NCI-H460 (cell line): ENCODE measurements around the gene GGT5. TPM values are rescaled to one million over a fixed set of nuclear protein-coding genes. Genes with fewer than 3 reads are reported as not detected.
A peak's percentile ranks its signal among the peaks of the same experiment; 100 is the strongest.
"Not testable (repeated sequence)": the region's sequence is repeated elsewhere in the genome, so short reads cannot be mapped to it uniquely, and the experiment has no call there.

ENCODE experiments used
- DNase-seq: peaks from one replicate; pipeline ENCODE4 v3.0.0-alpha.2; 2016; ENCODE audit warnings: low read depth; ENCODE audit errors: extremely low read depth
- polyA plus RNA-seq: library from polyadenylated mRNA; depleted of rRNA; stranded (reverse); fragments of >200 nt; gene quantifications from 2 replicates; pipeline ENCODE4 v1.2.3, GENCODE V29; 2014; cell fraction: nucleus; rRNA removed
- total RNA-seq: library from RNA; depleted of rRNA; stranded (reverse); fragments of >200 nt; shearing (Covaris generic); gene quantifications from 2 replicates; pipeline ENCODE4 v1.2.3, GENCODE V29; 2014; rRNA removed

GGT5 gene, protein sequence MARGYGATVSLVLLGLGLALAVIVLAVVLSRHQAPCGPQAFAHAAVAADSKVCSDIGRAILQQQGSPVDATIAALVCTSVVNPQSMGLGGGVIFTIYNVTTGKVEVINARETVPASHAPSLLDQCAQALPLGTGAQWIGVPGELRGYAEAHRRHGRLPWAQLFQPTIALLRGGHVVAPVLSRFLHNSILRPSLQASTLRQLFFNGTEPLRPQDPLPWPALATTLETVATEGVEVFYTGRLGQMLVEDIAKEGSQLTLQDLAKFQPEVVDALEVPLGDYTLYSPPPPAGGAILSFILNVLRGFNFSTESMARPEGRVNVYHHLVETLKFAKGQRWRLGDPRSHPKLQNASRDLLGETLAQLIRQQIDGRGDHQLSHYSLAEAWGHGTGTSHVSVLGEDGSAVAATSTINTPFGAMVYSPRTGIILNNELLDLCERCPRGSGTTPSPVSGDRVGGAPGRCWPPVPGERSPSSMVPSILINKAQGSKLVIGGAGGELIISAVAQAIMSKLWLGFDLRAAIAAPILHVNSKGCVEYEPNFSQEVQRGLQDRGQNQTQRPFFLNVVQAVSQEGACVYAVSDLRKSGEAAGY
- total RNA-seq = not detected in 2 replicates
- polyA plus RNA-seq = not detected in 2 replicates

DNA sequence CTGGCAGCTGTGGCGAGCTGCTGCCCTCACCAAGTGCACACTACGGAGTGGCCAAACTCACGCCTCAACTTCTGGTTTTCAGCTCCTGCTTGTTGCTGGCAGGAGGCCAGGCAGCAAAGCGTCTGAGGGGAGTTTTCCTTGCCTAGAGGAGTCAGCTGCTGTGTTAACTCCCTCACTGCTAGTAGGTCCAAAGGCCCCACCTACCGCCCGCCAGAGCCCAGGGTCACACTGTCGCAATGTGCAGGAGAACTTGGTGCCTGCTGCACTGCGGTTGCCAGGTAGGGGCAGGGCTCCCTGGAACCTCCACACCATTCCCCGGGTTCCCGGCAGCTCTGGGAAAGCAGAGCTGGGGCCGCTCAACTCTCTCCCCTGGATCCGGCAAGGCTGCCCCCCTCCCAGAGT, at the start of gene GGT5:
TSS of gene GGT5 (minus strand) at position 53 of the 402 bp plus-strand sequence. CDS start 357 bp downstream, outside the sequence.
- DNase-seq = not testable (repeated sequence)

DNA sequence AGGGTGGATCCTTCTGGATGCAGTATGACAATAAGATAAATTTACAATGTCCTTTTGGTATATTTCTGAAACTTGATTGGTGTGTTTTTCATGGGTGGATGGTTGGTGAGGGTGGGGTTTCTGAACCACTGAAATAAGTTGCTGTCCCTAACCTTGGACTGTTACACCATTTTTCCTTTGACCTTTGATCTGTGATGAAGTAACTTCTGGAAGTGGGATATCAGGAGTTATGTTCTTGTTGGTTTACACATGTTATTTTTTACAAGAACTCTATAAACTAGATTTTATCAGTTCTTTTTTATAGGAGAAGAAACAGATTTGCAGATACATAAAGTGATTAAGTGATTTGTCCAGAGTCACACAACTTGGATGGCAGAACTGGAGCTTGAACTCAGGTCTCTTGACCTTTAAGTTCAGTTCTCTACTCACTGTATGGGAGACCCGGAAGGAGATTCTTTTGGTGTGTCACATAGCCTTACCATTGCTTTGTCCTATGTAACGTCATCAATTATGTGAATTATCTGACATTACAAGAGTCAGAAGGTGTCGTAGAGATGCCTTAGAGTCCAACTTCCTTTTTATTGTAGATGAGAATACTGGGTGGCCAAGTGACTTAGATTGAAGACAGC, 47.4 kb upstream of the GGT5 start:
- not testable (repeated sequence) for DNase-seq

GRCh38 chr22:24291515-24292201, 46.8 kb upstream of the GGT5 start:
- DNase-seq = no peak

DNA sequence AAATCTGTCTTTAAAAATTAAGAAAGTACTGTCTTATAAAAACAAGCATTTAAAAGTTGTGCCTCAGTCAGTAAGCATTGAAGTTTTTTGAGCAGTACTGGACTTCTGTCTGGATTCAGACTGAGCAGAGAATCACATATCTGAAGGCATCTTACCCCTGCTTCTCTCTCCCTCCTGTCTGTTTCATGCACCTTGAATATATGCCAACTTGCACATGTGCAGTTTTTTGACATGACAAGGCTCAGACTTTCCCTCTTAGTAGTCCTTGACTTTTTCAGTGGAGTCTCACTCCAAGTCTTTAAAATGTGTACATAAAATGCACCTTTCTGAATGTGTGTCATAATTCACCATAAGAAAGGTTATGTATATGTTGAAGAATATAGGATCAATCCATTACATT, 45.6 kb upstream of the GGT5 start:
- no peak for DNase-seq

- no peak for DNase-seq
Measured at GRCh38 chr22:24289741-24290163, 44.9 kb upstream of the GGT5 start.

GRCh38 chr22:24289114-24289513, 44.2 kb upstream of the GGT5 start:
- DNase-seq = no peak

GRCh38 chr22:24287801-24288200, 42.9 kb upstream of the GGT5 start:
- not testable (repeated sequence) for DNase-seq

- not testable (repeated sequence) for DNase-seq
Measured at GRCh38 chr22:24287212-24287611, 42.3 kb upstream of the GGT5 start.

DNA sequence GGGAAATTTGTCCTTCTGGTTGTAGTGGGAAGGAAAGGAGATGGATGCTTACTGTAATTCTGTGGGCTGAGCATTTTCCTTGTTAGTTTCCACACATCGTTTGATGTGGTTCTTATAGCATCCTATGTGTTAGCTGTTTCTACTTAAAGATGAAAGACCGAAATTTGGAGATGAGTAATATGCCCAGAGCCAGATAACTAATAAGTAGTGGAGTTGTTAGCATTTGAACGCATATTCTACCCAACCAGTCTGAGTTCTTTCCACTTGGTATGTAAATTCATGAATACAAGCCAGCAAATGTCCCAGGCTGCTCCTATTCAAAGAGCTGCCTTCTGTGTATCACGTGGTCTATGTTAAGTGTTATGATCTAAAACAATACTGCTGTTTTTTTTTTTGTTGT, 40.4 kb upstream of the GGT5 start:
- DNase-seq = no peak

GRCh38 chr22:24284747-24285203, 39.9 kb upstream of the GGT5 start:
- DNase-seq = no peak

DNA sequence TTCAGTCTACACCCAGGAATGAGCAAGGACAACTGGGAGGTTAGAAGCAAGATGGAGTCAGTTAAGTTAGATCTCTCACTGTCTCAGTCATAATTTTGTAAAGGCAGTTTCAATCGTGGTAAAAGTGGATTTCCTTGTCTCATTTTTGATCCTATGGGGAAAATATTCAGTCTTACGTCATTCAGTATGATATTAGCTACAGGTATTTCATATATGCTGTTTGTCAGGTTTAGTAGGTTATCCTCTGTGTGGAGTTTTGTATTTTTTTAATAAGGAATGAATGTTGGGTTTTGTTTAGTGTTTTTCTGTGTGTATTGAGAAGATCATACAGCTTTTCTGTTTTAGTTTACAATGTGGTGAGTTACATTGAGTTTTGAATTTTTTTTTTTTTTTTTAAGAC, 37.5 kb upstream of the GGT5 start:
- DNase-seq = no peak

DNA sequence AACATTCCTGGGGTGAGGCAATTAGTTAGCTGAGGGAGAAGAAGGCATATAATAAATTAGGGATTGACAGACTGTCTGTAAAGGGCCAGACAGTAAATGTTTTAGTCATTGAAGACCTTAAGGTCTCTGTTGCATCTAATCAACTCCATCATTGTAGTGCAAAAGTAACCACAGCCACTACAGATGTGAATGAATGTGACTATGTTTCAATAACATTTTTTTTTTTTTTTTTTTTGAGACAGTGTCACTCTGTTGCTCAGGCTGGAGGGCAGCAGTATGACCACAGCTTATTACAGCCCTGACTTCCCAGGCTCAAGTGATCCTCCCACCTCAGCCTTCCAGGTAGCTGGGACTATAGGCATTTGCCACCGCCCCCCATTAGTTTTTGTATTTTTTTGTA, 35.5 kb upstream of the GGT5 start:
- DNase-seq = not testable (repeated sequence)

DNA sequence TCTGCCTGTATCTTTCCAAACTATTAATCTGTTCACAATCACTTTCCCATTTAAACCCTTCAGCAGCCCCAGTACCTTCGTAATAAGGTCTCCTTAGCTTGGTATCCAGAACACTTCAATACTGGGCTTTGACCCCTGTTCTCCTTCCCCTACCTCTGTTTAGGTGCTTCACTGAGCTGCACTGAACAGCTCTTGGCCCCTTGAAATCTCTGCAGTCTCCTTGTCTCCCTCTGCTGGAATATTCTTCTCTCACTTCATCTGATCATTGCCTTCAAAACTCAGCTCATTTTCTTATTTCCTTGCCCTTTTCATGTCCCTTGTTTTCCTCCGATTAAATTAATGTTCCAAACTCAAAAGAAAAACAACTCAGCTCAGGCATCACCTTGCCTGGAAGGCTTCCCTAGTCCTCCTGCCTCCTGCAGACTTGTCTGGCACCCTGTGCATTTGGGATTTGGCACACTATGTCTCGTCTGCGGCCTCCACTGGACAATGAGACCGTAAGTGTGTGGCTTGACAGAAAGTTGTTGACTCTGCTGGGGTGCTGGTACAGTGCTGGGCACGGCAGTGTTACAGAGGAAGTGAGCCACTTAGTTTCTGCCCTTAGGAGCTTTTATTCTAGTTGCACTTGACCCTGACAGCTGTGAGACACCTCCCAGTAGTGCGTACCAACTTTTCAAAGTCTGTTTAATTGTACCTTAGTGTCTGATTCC, 30.0 kb upstream of the GGT5 start:
- not testable (repeated sequence) for DNase-seq

GRCh38 chr22:24273906-24274305, 29.0 kb upstream of the GGT5 start:
- DNase-seq = not testable (repeated sequence)

DNA sequence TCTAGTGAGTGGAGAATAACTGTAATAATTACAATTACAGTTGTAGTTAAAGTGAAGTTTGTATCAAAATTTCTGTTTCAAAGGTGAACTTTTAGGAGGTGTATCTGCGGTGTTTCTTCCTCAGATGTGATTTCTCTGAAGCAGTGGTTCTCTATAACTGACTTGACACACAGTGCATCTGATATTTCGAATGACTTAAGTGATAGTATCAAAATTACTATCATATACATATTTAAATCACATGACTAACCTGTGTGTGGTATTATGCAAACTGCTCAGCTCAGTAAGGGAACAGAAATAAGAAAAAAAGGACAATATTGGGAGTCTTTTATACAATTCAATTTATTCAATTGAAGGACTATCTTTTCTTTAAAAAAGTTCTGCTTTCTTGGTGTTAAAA, 28.1 kb upstream of the GGT5 start:
- not testable (repeated sequence) for DNase-seq

GRCh38 chr22:24271386-24271854, 26.5 kb upstream of the GGT5 start:
- no peak for DNase-seq

DNA sequence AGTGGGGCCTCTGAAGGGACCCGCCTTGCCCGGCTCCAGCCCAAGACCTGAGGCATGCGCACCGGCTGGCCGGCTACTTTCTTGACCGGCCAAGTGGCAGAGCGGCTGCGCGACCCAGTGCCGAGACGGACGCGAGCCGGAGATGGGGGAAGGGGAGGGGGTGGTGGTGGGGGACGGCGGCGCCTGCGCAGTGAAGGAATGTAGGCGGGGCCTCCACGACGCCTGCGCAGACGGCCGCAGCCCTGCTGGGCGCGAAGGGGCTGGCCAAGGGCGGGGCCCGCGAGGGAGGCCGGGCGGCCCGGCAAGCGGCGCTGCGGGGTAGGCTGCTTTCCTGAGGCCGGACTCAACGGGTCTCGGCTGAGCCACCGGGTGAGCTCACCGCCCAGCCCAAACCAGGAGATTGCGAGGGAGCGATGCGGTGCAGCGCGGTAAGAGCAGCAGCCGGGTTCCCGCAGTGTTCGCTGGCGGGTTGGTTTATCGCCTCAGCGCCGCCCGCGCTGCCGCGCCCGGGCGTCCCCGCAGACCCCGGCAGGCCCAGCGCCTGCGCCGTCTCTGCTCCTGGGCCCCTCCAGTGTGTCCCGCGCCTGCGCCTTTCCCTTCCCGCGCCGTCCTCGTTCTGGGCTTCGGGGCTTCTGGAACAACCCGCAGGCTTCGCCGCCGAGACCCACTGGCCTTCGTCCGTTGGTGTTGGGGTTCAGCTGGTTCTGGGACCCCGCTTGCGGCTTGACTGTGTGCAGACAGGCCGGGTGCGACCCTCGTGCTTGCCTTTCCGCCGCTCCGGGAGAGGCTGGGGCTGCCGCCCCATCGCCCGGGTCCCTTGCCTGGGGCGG, 25.9 kb upstream of the GGT5 start, which contains the start of gene SPECC1L:
TSS of gene SPECC1L (plus strand) at position 276 of the 830 bp plus-strand sequence. CDS start 31,401 bp downstream, outside the sequence.
- DNase-seq = peak; percentile 83

DNA sequence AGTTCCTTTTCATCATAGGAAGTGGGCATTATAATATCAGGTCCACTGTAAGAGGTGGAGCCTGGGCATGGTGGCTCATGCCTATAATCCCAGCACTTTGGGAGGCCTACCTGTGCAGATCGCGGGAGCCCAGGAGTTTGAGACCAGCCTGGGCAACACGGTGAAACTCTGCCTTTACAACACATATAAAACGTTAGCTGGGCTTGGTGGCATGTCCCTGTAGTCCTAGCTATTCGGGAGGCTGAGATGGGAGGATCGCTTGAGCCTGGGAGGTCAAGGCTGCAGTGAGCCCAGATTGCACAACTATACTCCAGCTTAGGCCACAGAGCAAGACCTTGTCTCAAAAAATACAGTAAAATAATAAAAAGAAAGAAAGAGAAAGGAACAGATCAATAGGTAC, 21.6 kb upstream of the GGT5 start:
- DNase-seq = not testable (repeated sequence)

- DNase-seq = no peak
Measured at GRCh38 chr22:24265734-24266133, 20.9 kb upstream of the GGT5 start.
